Measurements from ENCODE around the gene TARS3. TPM values are rescaled to one million over a fixed set of nuclear protein-coding genes. Genes with fewer than 3 reads are reported as not detected.

The TARS3 gene
- total and polyA plus RNA-seq, 4 donors, result 3.4 to 29.0 (median 6.0) TPM

DNA sequence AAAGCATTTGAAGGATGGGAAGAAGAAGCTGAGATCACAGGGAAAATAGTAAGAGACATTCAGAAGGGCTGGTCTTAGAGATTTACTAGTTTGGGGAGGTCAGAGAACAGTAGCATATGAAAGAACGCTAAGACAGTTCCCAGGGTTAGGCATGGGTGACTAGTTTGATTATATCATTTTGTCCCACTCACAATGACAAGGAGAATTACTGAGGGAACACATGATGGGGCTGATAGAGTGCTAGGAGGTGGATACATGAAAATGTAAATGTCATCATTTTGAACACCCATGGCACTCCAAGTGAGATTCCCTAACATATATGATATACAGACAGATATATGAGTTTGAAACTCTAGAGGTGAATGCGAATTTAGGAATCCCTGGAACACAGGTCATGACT, 9.3 kb upstream of the TARS3 start:
- Histone ChIP-seq H3K4me1 (ENCODE audit: control insufficient read depth in 5 of 5, insufficient read depth in 5 of 5, low read length in 5 of 5) (no peaks in the 10 kb centered on the region), H3K27ac (ENCODE audit: low read depth in 1 of 2, low read length in 1 of 2) (no peak overlapping the region), H3K9ac (ENCODE audit: insufficient read depth in 1 of 2, low read length in 2 of 2) (no peak overlapping the region), H3K27me3 (ENCODE audit: control insufficient read depth in 3 of 3, insufficient read depth in 3 of 3, low read length in 2 of 3) (no peaks in the 10 kb centered on the region), H3K36me3 (ENCODE audit: control insufficient read depth in 4 of 4, insufficient read depth in 4 of 4, low read length in 4 of 4) (no peaks in the 10 kb centered on the region), H3K4me3 (no peak overlapping the region), H3K9me3 (ENCODE audit: control insufficient read depth in 4 of 4, insufficient read depth in 3 of 4, low read length in 3 of 4) (no peaks in the 10 kb centered on the region)
- 92 to 94% methylated on average over 2 of the region's 2 CpGs for WGBS, 2 donors
- no peak for ATAC-seq (ENCODE audit: insufficient read depth, low FRiP score)
- TF ChIP-seq, protein P1, sequence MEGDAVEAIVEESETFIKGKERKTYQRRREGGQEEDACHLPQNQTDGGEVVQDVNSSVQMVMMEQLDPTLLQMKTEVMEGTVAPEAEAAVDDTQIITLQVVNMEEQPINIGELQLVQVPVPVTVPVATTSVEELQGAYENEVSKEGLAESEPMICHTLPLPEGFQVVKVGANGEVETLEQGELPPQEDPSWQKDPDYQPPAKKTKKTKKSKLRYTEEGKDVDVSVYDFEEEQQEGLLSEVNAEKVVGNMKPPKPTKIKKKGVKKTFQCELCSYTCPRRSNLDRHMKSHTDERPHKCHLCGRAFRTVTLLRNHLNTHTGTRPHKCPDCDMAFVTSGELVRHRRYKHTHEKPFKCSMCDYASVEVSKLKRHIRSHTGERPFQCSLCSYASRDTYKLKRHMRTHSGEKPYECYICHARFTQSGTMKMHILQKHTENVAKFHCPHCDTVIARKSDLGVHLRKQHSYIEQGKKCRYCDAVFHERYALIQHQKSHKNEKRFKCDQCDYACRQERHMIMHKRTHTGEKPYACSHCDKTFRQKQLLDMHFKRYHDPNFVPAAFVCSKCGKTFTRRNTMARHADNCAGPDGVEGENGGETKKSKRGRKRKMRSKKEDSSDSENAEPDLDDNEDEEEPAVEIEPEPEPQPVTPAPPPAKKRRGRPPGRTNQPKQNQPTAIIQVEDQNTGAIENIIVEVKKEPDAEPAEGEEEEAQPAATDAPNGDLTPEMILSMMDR (IDR thresholded peaks at IDR 0.05; ENCODE audit: control extremely low read depth, extremely low read depth), result no peak
- DNase-seq, result no peak

DNA sequence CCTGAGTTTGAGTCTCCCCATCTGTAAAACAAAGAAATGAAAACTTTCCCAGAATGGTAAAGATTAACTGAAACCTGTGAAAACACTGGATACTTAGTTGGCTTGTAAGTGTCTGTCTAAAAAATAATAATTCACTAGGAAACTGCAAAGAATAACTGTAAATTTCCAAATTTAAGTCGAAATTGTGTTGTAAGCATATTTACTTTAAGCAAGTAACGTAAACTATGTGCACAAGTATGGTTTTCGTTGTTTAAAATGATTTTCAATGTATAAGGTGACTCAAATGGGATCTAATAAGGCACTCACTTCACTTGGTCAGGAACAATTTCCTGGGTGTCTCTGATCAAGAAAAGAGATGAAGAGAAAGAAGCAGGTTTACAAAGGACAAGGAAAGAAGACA, 8.5 kb upstream of the TARS3 start:
- no peaks in the 10 kb centered on the region for H3K27me3 ChIP-seq (ENCODE audit: control insufficient read depth in 3 of 3, insufficient read depth in 3 of 3, low read length in 2 of 3)
- H3K9ac ChIP-seq (ENCODE audit: insufficient read depth in 1 of 2, low read length in 2 of 2), result no peak overlapping the region
- H3K36me3 ChIP-seq (ENCODE audit: control insufficient read depth in 4 of 4, insufficient read depth in 4 of 4, low read length in 4 of 4), result no peaks in the 10 kb centered on the region
- ATAC-seq (ENCODE audit: insufficient read depth, low FRiP score) (no peak), DNase-seq (no peak)
- H3K4me3 ChIP-seq, result no peak overlapping the region
- H3K4me1 ChIP-seq (ENCODE audit: control insufficient read depth in 5 of 5, insufficient read depth in 5 of 5, low read length in 5 of 5), result no peaks in the 10 kb centered on the region
- H3K9me3 ChIP-seq (ENCODE audit: control insufficient read depth in 4 of 4, insufficient read depth in 3 of 4, low read length in 3 of 4), result no peaks in the 10 kb centered on the region
- TF ChIP-seq, protein P1 (IDR thresholded peaks at IDR 0.05; ENCODE audit: control extremely low read depth, extremely low read depth), result no peak
- WGBS, 2 donors, result 87 to 94% methylated on average over 3 of the region's 3 CpGs
- H3K27ac ChIP-seq (ENCODE audit: low read depth in 1 of 2, low read length in 1 of 2), result no peak overlapping the region

DNA sequence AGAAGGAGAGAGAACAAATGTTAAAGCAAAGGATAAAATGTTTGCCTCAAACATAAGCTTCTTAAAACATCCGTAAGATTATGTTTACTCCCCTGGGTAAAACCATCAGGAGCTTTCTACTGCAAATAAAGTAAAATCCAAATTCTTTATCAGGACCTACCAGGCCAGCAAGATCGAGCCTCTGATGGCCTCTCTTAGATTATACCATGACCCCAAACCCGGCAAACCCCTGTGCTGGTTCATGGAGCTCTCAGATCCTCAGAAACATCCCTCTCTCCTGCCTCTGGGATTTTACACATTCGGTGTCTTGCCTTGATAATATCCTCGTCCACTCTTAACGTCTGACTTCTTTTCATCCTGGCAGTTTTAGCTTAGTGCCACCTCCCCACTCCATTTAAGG, 7.5 kb upstream of the TARS3 start:
- WGBS, 2 donors, result 72 to 86% methylated on average over 6 of the region's 6 CpGs
- Histone ChIP-seq H3K36me3 (ENCODE audit: control insufficient read depth in 4 of 4, insufficient read depth in 4 of 4, low read length in 4 of 4) (no peaks in the 10 kb centered on the region), H3K9me3 (ENCODE audit: control insufficient read depth in 4 of 4, insufficient read depth in 3 of 4, low read length in 3 of 4) (no peaks in the 10 kb centered on the region), H3K27ac (ENCODE audit: low read depth in 1 of 2, low read length in 1 of 2) (no peak overlapping the region), H3K27me3 (ENCODE audit: control insufficient read depth in 3 of 3, insufficient read depth in 3 of 3, low read length in 2 of 3) (no peaks in the 10 kb centered on the region), H3K9ac (ENCODE audit: insufficient read depth in 1 of 2, low read length in 2 of 2) (no peak overlapping the region), H3K4me3 (no peak overlapping the region), H3K4me1 (ENCODE audit: control insufficient read depth in 5 of 5, insufficient read depth in 5 of 5, low read length in 5 of 5) (no peaks in the 10 kb centered on the region)
- DNase-seq, result no peak
- TF ChIP-seq, protein P1 (IDR thresholded peaks at IDR 0.05; ENCODE audit: control extremely low read depth, extremely low read depth), result no peak
- ATAC-seq (ENCODE audit: insufficient read depth, low FRiP score), result no peak

DNA sequence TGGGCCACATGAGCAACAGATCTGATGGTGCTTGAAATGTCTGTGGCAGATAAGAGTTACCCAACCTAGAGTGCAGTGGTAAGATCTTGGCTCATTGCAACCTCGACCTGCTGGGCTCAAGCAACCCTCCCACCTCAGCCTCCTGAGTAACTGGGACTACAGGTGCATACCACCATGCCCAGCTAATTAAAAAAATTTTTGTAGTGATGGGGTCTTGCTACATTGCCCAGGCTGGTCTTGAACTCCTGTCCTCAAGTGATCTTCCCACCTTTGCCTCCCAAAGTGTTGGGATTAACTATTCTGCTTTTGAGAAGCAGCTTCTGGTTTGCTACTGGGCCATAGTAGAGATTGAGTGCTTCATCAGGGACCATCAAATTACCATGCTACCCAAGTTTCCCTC, 2.9 kb upstream of the TARS3 start:
- ATAC-seq (ENCODE audit: insufficient read depth, low FRiP score), result no peak
- WGBS, 2 donors, result 84 to 88% methylated on average over 1 of the region's 1 CpG

More for the DNA sequence above, 2.9 kb upstream of the TARS3 start:
- Histone ChIP-seq H3K27ac (ENCODE audit: low read depth in 1 of 2, low read length in 1 of 2) (no peak overlapping the region), H3K36me3 (ENCODE audit: control insufficient read depth in 4 of 4, insufficient read depth in 4 of 4, low read length in 4 of 4) (no peaks in the 10 kb centered on the region), H3K4me1 (ENCODE audit: control insufficient read depth in 5 of 5, insufficient read depth in 5 of 5, low read length in 5 of 5) (peaks cover 0 to 6% (median 0%) of the 10 kb centered on the region in 5 donors), H3K9me3 (ENCODE audit: control insufficient read depth in 4 of 4, insufficient read depth in 3 of 4, low read length in 3 of 4) (no peaks in the 10 kb centered on the region), H3K27me3 (ENCODE audit: control insufficient read depth in 3 of 3, insufficient read depth in 3 of 3, low read length in 2 of 3) (no peaks in the 10 kb centered on the region), H3K9ac (ENCODE audit: insufficient read depth in 1 of 2, low read length in 2 of 2) (no peak overlapping the region), H3K4me3 (no peak overlapping the region)
- TF ChIP-seq, protein P1 (IDR thresholded peaks at IDR 0.05; ENCODE audit: control extremely low read depth, extremely low read depth), result no peak
- DNase-seq, result no peak
